HepG2 (cell line): ENCODE results near the gene TCFL5. TPM values are rescaled to one million over a fixed set of nuclear protein-coding genes. Genes with fewer than 3 reads are reported as not detected.
A peak's percentile ranks its signal among the peaks of the same experiment; 100 is the strongest.

Experiments used
- ARID4A ChIP-seq: sonication (generic); formaldehyde crosslinking; IDR thresholded peaks from 2 replicates; pipeline ENCODE4 v1.5.0; 2020; ENCODE audit warnings: mild to moderate bottlenecking, missing genetic modification reagents, borderline replicate concordance
- E2F5 ChIP-seq: sonication (generic); formaldehyde crosslinking; conservative IDR thresholded peaks from 2 replicates; pipeline ENCODE4 v1.4.0; 2020; ENCODE audit warnings: missing genetic modification reagents
- NFYC ChIP-seq: IDR thresholded peaks from 2 replicates; pipeline ENCODE4 v1.6.1; 2016; ENCODE audit warnings: missing genetic modification reagents, missing compliant biosample characterization
- PCBP1 ChIP-seq: fragments of 200-400 bp; formaldehyde crosslinking; IDR thresholded peaks from 2 replicates; pipeline ENCODE4 v1.6.1; 2017; ENCODE audit warnings: mild to moderate bottlenecking, low read depth, low read length, borderline replicate concordance
- PITX1 ChIP-seq: sonication (generic); formaldehyde crosslinking; IDR thresholded peaks from 2 replicates; pipeline ENCODE4 v1.5.1; 2020; ENCODE audit warnings: mild to moderate bottlenecking, missing genetic modification reagents
- PLRG1 ChIP-seq: fragments of 450-650 bp; conservative IDR thresholded peaks from 2 replicates; pipeline ENCODE4 v1.6.1; 2016
- SP1 ChIP-seq, 2 experiments: fragments of 450-650 bp in 1 of 2; sonication (generic) in 1 of 2; formaldehyde crosslinking in 1 of 2; IDR thresholded peaks; 2 replicates each; pipeline versions ENCODE4 v1.4.0 to v1.6.1; 2016 to 2020; ENCODE audit warnings: missing genetic modification reagents in 1 of 2
- SSRP1 ChIP-seq: IDR thresholded peaks from 2 replicates; pipeline ENCODE4 v1.6.1; 2016; ENCODE audit warnings: control low read depth
- THAP7 ChIP-seq: sonication (generic); formaldehyde crosslinking; IDR thresholded peaks from 2 replicates; pipeline ENCODE4 v1.8.1; 2023; ENCODE audit warnings: mild to moderate bottlenecking, missing genetic modification reagents
- XBP1 ChIP-seq: sonication (generic); formaldehyde crosslinking; IDR thresholded peaks from 2 replicates; pipeline ENCODE4 v1.5.0; 2020; ENCODE audit warnings: missing genetic modification reagents
- ZC3H13 ChIP-seq: sonication (generic); formaldehyde crosslinking; IDR thresholded peaks from 2 replicates; pipeline ENCODE4 v1.8.1; 2023; ENCODE audit warnings: mild to moderate bottlenecking, missing genetic modification reagents, moderate library complexity
- ZNF160 ChIP-seq: sonication (generic); formaldehyde crosslinking; IDR thresholded peaks from 2 replicates; pipeline ENCODE4 v1.8.0; 2022; ENCODE audit warnings: mild to moderate bottlenecking, inconsistent platforms, missing genetic modification reagents
- ZNF264 ChIP-seq: sonication (generic); formaldehyde crosslinking; IDR thresholded peaks from 2 replicates; pipeline ENCODE4 v1.4.0; 2020; ENCODE audit warnings: missing genetic modification reagents
- ZNF468 ChIP-seq: sonication (generic); formaldehyde crosslinking; IDR thresholded peaks from 2 replicates; pipeline ENCODE4 v1.8.0; 2022; ENCODE audit warnings: mild to moderate bottlenecking, moderate library complexity, missing genetic modification reagents
- ZNF547 ChIP-seq: sonication (generic); formaldehyde crosslinking; IDR thresholded peaks from 2 replicates; pipeline ENCODE4 v1.5.1; 2020; ENCODE audit warnings: mild to moderate bottlenecking, missing genetic modification reagents
- ZNF607 ChIP-seq: sonication (generic); formaldehyde crosslinking; IDR thresholded peaks from 2 replicates; pipeline ENCODE4 v1.5.1; 2020; ENCODE audit warnings: missing genetic modification reagents, mild to moderate bottlenecking, borderline replicate concordance
- ZNF619 ChIP-seq: sonication (generic); formaldehyde crosslinking; IDR thresholded peaks from 2 replicates; pipeline ENCODE4 v1.4.0; 2020; ENCODE audit warnings: mild to moderate bottlenecking, missing genetic modification reagents
- ZNF639 ChIP-seq: conservative IDR thresholded peaks from 2 replicates; pipeline ENCODE4 v1.6.1; 2018; ENCODE audit warnings: missing genetic modification reagents
- ZNF652 ChIP-seq: IDR thresholded peaks from 2 replicates; pipeline ENCODE4 v1.6.1; 2016; ENCODE audit warnings: low read depth, borderline replicate concordance
- polyA plus RNA-seq, 8 experiments: library from polyadenylated mRNA; depleted of rRNA in 3 of 8; stranded (reverse) in 7 of 8; unstranded in 1 of 8; fragments of >200 nt; fragmentation: Illumina TruSeq in 4 of 8; extraction: Trizol in 4 of 8; gene quantifications; 2 replicates each; pipeline versions ENCODE4 v1.2.1 to v1.2.3, GENCODE V29; 2011 to 2016; ENCODE audit warnings: low read depth in 4 of 8, missing spikeins in 1 of 8, mixed read lengths in 1 of 8; ENCODE audit not compliant: insufficient read depth in 1 of 8
- total RNA-seq, 5 experiments: library from RNA; depleted of rRNA; stranded (reverse); fragments of >200 nt; fragmentation: Illumina TruSeq; extraction: Trizol; gene quantifications; 2 replicates each; pipeline ENCODE4 v1.2.3, GENCODE V29; 2016; ENCODE audit warnings: low read depth in 1 of 5

The TCFL5 gene
- total and polyA plus RNA-seq, 2 of the 13 experiments (the other 11 are each of a cell fraction or from before 2014, with no cell fraction given): 14.8 to 20.0 TPM

- TF ChIP-seq NFYC (CRISPR knock-in tag) (0 out of 2 replicates have a peak, but pooled peaks have one; percentile 9), ARID4A (CRISPR knock-in tag) (peak; percentile 91), ZNF264 (CRISPR knock-in tag) (peak; percentile 96), PITX1 (CRISPR knock-in tag) (peak; percentile 88), ZNF639 (peak; percentile 88), ZNF160 (0 out of 2 replicates have a peak, but pooled peaks have one; percentile 64), ZNF607 (CRISPR knock-in tag) (peak; percentile 77), PCBP1 (0 out of 2 replicates have a peak, but pooled peaks have one; percentile 93), ZNF468 (CRISPR knock-in tag) (no peak), E2F5 (CRISPR knock-in tag) (no peak), ZNF652 (CRISPR knock-in tag) (peak; percentile 9; the same call in 1 of the 2 replicates), XBP1 (CRISPR knock-in tag) (no peak), ZC3H13 (CRISPR knock-in tag) (peak; percentile 86), SP1 (IDR thresholded peaks at IDR 0.05) (no peak), SP1 (CRISPR knock-in tag; IDR thresholded peaks at IDR 0.05) (peak; percentile 79), SSRP1 (CRISPR knock-in tag) (no peak; the same call in 1 of the 2 replicates), PLRG1 (no peak), ZNF619 (CRISPR knock-in tag) (peak; percentile 88; the same call in 1 of the 2 replicates), THAP7 (CRISPR knock-in tag) (peak; percentile 90), ZNF547 (CRISPR knock-in tag) (peak; percentile 91)
Measured at GRCh38 chr20:62805711-62806382, 55.8 kb downstream of the TCFL5 start (continued).
